ENCODE measurements around the gene UBE2Z. TPM values are rescaled to one million over a fixed set of nuclear protein-coding genes. Genes with fewer than 3 reads are reported as not detected.
"Not testable (repeated sequence)": the region's sequence is repeated elsewhere in the genome, so short reads cannot be mapped to it uniquely, and the experiment has no call there.

Gene UBE2Z
- polyA plus RNA-seq: 10 to 100 TPM; 21.4 to 36.8 (median 36.3) TPM

- 0 to 1% (median 0%) methylated on average over 33 to 80 of the region's 81 CpGs for WGBS, 3 donors
- no peak within 1 kb of the TSS for H3K27ac ChIP-seq (ENCODE audit: low read depth, low read length)
Measured at GRCh38 chr17:48908047-48908843, at the start of gene UBE2Z. Gene UBE2Z, plus strand, starts transcription at chr17:48908407. Its CDS starts 97 bp downstream, at chr17:48908504.

GRCh38 chr17:48860034-48860433 lies 48.2 kb upstream of the UBE2Z start:
- H3K27ac ChIP-seq (ENCODE audit: low read depth, low read length): no peak overlapping the region
- WGBS, 3 donors: 97 to 99% (median 98%) methylated on average over 3 of the region's 3 CpGs

GRCh38 chr17:48860456-48860855 lies 47.8 kb upstream of the UBE2Z start:
- H3K27ac ChIP-seq (ENCODE audit: low read depth, low read length): no peak overlapping the region
- WGBS, 3 donors: 94 to 96% (median 94%) methylated on average over 4 of the region's 4 CpGs

GRCh38 chr17:48868916-48869500 lies 39.2 kb upstream of the UBE2Z start:
- no peak overlapping the region for H3K27ac ChIP-seq (ENCODE audit: low read depth, low read length)
- WGBS, 3 donors: 55 to 79% (median 62%) methylated on average over 3 of the region's 3 CpGs

- 75 to 81% (median 77%) methylated on average over 6 of the region's 6 CpGs for WGBS, 3 donors
- no peak overlapping the region for H3K27ac ChIP-seq (ENCODE audit: low read depth, low read length)
Measured at GRCh38 chr17:48869821-48870318, 38.3 kb upstream of the UBE2Z start.

- H3K27ac ChIP-seq (ENCODE audit: low read depth, low read length): no peak overlapping the region
- WGBS, 3 donors: 63 to 78% (median 66%) methylated on average over 4 of the region's 4 CpGs
Measured at GRCh38 chr17:48871035-48871550, 37.1 kb upstream of the UBE2Z start.

GRCh38 chr17:48871551-48872351 lies 36.5 kb upstream of the UBE2Z start:
- WGBS, 3 donors: 17 to 49% (median 40%) methylated on average over 11 of the region's 11 CpGs
- no peak overlapping the region for H3K27ac ChIP-seq (ENCODE audit: low read depth, low read length)

- 72 to 84% (median 73%) methylated on average over 3 of the region's 3 CpGs for WGBS, 3 donors
- not testable (repeated sequence) for H3K27ac ChIP-seq (ENCODE audit: low read depth, low read length)
Measured at GRCh38 chr17:48872409-48872808, 35.8 kb upstream of the UBE2Z start.

- H3K27ac ChIP-seq (ENCODE audit: low read depth, low read length): no peak overlapping the region
- WGBS, 3 donors: 55 to 74% (median 57%) methylated on average over 1 of the region's 1 CpG
Measured at GRCh38 chr17:48873209-48873608, 35.0 kb upstream of the UBE2Z start.

GRCh38 chr17:48873696-48874443 lies 34.3 kb upstream of the UBE2Z start:
- WGBS, 3 donors: 55 to 67% (median 56%) methylated on average over 5 of the region's 5 CpGs
- H3K27ac ChIP-seq (ENCODE audit: low read depth, low read length): no peak overlapping the region

- H3K27ac ChIP-seq (ENCODE audit: low read depth, low read length): no peak overlapping the region
- WGBS, 3 donors: 19 to 20% (median 20%) methylated on average over 12 of the region's 12 CpGs
Measured at GRCh38 chr17:48878920-48879898, 29.0 kb upstream of the UBE2Z start.

GRCh38 chr17:48882272-48882671 lies 25.9 kb upstream of the UBE2Z start:
- 86 to 96% (median 93%) methylated on average over 2 of the region's 2 CpGs for WGBS, 3 donors
- H3K27ac ChIP-seq (ENCODE audit: low read depth, low read length): no peak overlapping the region

- no peak overlapping the region for H3K27ac ChIP-seq (ENCODE audit: low read depth, low read length)
- WGBS, 3 donors: 54 to 58% (median 54%) methylated on average over 10 of the region's 10 CpGs
Measured at GRCh38 chr17:48883171-48883570, 25.0 kb upstream of the UBE2Z start.

- H3K27ac ChIP-seq (ENCODE audit: low read depth, low read length): no peak overlapping the region
- WGBS, 3 donors: 88 to 96% (median 89%) methylated on average over 2 of the region's 2 CpGs
Measured at GRCh38 chr17:48890086-48890485, 18.1 kb upstream of the UBE2Z start.

- 0 to 2% (median 1%) methylated on average over 24 of the region's 24 CpGs for WGBS, 3 donors
Measured at GRCh38 chr17:48892940-48893645, 15.1 kb upstream of the UBE2Z start.

More at GRCh38 chr17:48892940-48893645, 15.1 kb upstream of the UBE2Z start:
- H3K27ac ChIP-seq (ENCODE audit: low read depth, low read length): no peak overlapping the region

All from adipose tissue (tissue), 3 donors.